Adrenal gland (tissue), 12 donors: ENCODE results near the gene DSCAML1. TPM values are rescaled to one million over a fixed set of nuclear protein-coding genes. Genes with fewer than 3 reads are reported as not detected.
"Not testable (repeated sequence)": the region's sequence is repeated elsewhere in the genome, so short reads cannot be mapped to it uniquely, and the experiment has no call there.

Source experiments
- DNase-seq, 7 donors: peaks; one replicate each; pipeline ENCODE4 v3.0.0-alpha.2; 2019 to 2020
- H3K27ac ChIP-seq, 5 donors: fragments of 200-600 bp; sonication (generic) in 4 of 5; 1 replicate in 3 of 5; 2 replicates in 2 of 5; pipeline versions ENCODE4 v1.5.1 to v1.8.0; 2016 to 2020; ENCODE audit warnings: mild to moderate bottlenecking in 1 of 5
- H3K27me3 ChIP-seq: fragments of 200-600 bp; 2 replicates; pipeline ENCODE4 v1.8.0; 2021
- H3K36me3 ChIP-seq, 2 donors: fragments of 200-600 bp; replicated peaks in 1 of 2; 1 replicate in 1 of 2; 2 replicates in 1 of 2; pipeline versions ENCODE4 v1.5.1 to v1.8.0; 2018 to 2022
- H3K4me1 ChIP-seq, 2 donors: fragments of 200-600 bp; replicated peaks in 1 of 2; 1 replicate in 1 of 2; 2 replicates in 1 of 2; pipeline versions ENCODE4 v1.5.1 to v1.8.0; 2018 to 2021
- H3K4me3 ChIP-seq, 4 donors: fragments of 200-600 bp; sonication (generic) in 3 of 4; one replicate each; pipeline ENCODE4 v1.5.1; 2016 to 2018
- H3K9me3 ChIP-seq, 3 donors: fragments of 200-600 bp; sonication (generic) in 1 of 3; replicated peaks in 1 of 3; 1 replicate in 2 of 3; 2 replicates in 1 of 3; pipeline versions ENCODE4 v1.5.1 to v1.8.0; 2016 to 2021
- POLR2A ChIP-seq, 2 donors: fragments of 450-650 bp; IDR thresholded peaks; one replicate each; pipeline ENCODE4 v1.6.1; 2017; ENCODE audit warnings: antibody characterized with exemption in 2 of 2, mild to moderate bottlenecking in 2 of 2, moderate library complexity in 1 of 2
- WGBS, 4 donors: extraction: QIAGEN DNeasy Blood & Tissue Kit in 2 of 4; methylation state at CpG; one replicate each; pipeline versions ENCODE4 v1.1.5 to v1.1.7; 2013 to 2017; 5-methylcytosine and 5-hydroxymethylcytosine counted together
- intact Hi-C, 2 donors: fragments of 100-400 bp; cut with DNase I; formaldehyde crosslinking; loops; one replicate each; pipeline versions ENCODE4 v1.14.1 to v1.15.0; 2022 to 2023
- polyA plus RNA-seq, 3 donors: library from polyadenylated mRNA; stranded (reverse); fragments of 200-250 nt in 2 of 3; fragments of 350-450 nt in 1 of 3; fragmentation: Illumina TruSeq in 1 of 3; extraction: RNeasy Lipid Tissue Mini Kit (QIAGEN cat#74804) in 1 of 3; gene quantifications; one replicate each; pipeline ENCODE4 v1.2.3, GENCODE V29; 2013 to 2014
- total RNA-seq, 9 donors: library from RNA; depleted of rRNA in 4 of 9; stranded (reverse); fragments of >200 nt in 4 of 9; fragments of 120-200 nt in 1 of 9; fragmentation: NEBNext Ultra II Directional in 1 of 9; extraction: Animal tissue kit (Norgen Biotek cat#: 25700) in 1 of 9; gene quantifications; one replicate each; pipeline versions ENCODE4 v1.1.0 to v1.2.4, GENCODE V29; 2013 to 2023
- TF ChIP-seq, protein P1 (sequence below), 6 experiments: fragments of 450-650 bp in 4 of 6; fragments of 200-600 bp in 2 of 6; sonication (generic) in 1 of 6; IDR thresholded peaks; 1 replicate in 5 of 6; 2 replicates in 1 of 6; pipeline versions ENCODE4 v1.5.1 to v1.8.0; 2016 to 2021; ENCODE audit warnings: antibody characterized with exemption in 6 of 6, mild to moderate bottlenecking in 2 of 6, moderate library complexity in 1 of 6
- donor health status: healthy with polysubstance abuse.
- donor health status: Bipolar disorder and iron deficiency.
- donor health status: DM: yes; HTN: yes; CAD: no.
- donor health status: DM: no; HTN: no; CAD: no.
- donor health status: DM: no; HTN: no; CAD: no.
- donor health status: DM: yes; HTN: yes; CAD: no.

DSCAML1 gene
- total and polyA plus RNA-seq, 12 donors: 0.09 to 1.9 (median 0.55) TPM; not detected in 1

DNA sequence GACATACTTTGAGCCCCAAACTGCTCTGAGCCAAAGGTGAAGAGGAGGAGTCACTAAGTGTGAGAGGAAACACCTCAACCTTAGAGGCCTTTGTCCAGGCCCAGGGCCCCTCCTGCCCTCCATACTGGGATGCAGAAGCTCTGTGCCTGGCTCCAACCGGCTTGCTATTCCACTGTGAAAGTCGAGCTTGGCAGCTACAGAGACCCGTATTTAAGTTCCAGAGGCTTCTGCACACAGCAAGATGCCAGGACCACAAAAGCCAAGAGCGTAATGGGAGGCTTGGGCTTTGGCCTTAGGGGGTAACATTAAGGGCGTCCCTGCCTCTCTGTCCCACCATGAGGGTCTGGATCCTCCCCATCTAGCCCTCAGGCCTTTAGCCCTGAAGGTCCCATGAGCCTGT is 31.9 kb downstream of the DSCAML1 start:
- Histone ChIP-seq H3K9me3 (no peaks in the 10 kb centered on the region), H3K27me3 (peaks cover 5% of the 10 kb centered on the region), H3K36me3 (no peaks in the 10 kb centered on the region), H3K27ac (no peak overlapping the region), H3K4me1 (no peaks in the 10 kb centered on the region), H3K4me3 (no peak overlapping the region)
- intact Hi-C loops: no loop called here
- DNase-seq: no peak
- WGBS, 4 donors: 60 to 77% (median 74%) methylated on average over 5 of the region's 5 CpGs
- no peak for TF ChIP-seq POLR2A (IDR thresholded peaks at IDR 0.05)
- TF ChIP-seq, protein P1, sequence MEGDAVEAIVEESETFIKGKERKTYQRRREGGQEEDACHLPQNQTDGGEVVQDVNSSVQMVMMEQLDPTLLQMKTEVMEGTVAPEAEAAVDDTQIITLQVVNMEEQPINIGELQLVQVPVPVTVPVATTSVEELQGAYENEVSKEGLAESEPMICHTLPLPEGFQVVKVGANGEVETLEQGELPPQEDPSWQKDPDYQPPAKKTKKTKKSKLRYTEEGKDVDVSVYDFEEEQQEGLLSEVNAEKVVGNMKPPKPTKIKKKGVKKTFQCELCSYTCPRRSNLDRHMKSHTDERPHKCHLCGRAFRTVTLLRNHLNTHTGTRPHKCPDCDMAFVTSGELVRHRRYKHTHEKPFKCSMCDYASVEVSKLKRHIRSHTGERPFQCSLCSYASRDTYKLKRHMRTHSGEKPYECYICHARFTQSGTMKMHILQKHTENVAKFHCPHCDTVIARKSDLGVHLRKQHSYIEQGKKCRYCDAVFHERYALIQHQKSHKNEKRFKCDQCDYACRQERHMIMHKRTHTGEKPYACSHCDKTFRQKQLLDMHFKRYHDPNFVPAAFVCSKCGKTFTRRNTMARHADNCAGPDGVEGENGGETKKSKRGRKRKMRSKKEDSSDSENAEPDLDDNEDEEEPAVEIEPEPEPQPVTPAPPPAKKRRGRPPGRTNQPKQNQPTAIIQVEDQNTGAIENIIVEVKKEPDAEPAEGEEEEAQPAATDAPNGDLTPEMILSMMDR (IDR thresholded peaks at IDR 0.05): no peak

DNA sequence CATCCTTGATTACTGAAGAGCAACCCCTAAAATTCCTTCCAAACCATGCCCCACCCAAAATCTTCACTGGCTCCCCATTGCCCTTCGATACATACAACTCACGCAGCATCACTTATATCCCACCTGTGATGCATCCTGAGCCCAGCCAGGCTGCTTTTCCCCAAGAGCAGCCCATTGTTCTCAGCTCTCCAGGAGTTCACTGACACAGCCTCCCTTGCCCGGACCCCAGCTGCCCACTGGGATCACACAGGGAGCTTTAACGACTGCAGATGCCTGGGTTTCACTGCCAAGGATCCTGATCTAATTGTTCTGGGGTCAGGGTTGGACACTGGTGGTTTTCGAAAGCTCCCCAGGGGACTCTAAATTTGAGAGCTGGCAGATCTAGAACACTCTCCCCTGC is 33.6 kb downstream of the DSCAML1 start:
- H3K36me3 ChIP-seq, H3K27me3 ChIP-seq, H3K27ac ChIP-seq, DNase-seq, H3K4me1 ChIP-seq, H3K9me3 ChIP-seq, intact Hi-C loops, H3K4me3 ChIP-seq: not testable (repeated sequence)
- WGBS, 4 donors: 60 to 98% (median 69%) methylated on average over 3 to 5 of the region's 5 CpGs

DNA sequence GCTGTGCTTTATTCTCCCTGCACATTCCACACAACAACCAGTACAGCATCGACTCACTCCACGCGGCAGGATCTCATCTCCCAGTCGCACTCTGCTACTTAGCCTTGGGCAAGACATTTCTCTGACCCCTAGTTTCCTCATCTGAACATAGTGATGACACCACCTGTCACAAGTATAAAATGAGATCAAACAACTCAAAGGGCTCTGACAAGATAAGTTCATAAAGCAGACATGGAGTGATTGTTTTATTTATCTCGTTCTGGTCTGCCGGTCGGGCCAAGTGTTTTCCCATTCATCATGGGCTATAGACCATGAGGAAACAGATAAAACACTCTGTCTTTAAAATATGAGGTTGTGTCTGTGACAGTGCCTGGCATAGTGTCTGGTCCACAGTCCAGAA is 35.0 kb downstream of the DSCAML1 start:
- H3K9me3 ChIP-seq: no peaks in the 10 kb centered on the region
- no peaks in the 10 kb centered on the region for H3K36me3 ChIP-seq
- WGBS, 4 donors: 45 to 54% (median 52%) methylated on average over 7 of the region's 7 CpGs
- no peak overlapping the region for H3K4me3 ChIP-seq
- intact Hi-C loops: no loop called here
- DNase-seq: no peak
- no peak overlapping the region for H3K27ac ChIP-seq
- TF ChIP-seq, protein P1 (IDR thresholded peaks at IDR 0.05): no peak
- TF ChIP-seq POLR2A (IDR thresholded peaks at IDR 0.05): no peak
- peaks cover 5% of the 10 kb centered on the region for H3K27me3 ChIP-seq
- H3K4me1 ChIP-seq: no peaks in the 10 kb centered on the region

DNA sequence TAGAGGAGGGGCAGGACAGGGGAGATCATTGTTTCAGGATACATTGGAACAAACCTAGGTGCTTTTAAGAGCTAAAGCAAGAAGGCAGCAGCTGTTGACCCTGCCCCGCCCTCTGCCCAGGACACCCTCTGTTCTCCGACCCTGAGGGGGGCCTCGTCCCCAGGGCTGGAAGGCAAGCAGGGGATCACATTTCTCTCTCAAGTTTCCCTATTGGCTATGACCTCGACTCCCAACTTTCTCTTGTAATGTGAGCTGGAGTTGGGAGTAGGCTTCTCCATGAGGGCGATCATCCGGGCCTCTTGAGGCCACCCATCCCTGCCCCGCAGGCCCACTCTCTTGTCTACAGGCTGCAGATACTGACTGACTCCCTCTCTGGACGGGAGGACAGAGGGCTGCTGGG is 37.7 kb downstream of the DSCAML1 start:
- WGBS, 4 donors: 79 to 87% (median 84%) methylated on average over 8 of the region's 8 CpGs
- Histone ChIP-seq H3K27ac (no peak overlapping the region), H3K4me3 (no peak overlapping the region), H3K4me1 (no peaks in the 10 kb centered on the region), H3K36me3 (no peaks in the 10 kb centered on the region), H3K27me3 (no peaks in the 10 kb centered on the region), H3K9me3 (no peaks in the 10 kb centered on the region)
- intact Hi-C loops: no loop called here
- DNase-seq: no peak
- TF ChIP-seq, protein P1 (IDR thresholded peaks at IDR 0.05): no peak
- no peak for TF ChIP-seq POLR2A (IDR thresholded peaks at IDR 0.05)

DNA sequence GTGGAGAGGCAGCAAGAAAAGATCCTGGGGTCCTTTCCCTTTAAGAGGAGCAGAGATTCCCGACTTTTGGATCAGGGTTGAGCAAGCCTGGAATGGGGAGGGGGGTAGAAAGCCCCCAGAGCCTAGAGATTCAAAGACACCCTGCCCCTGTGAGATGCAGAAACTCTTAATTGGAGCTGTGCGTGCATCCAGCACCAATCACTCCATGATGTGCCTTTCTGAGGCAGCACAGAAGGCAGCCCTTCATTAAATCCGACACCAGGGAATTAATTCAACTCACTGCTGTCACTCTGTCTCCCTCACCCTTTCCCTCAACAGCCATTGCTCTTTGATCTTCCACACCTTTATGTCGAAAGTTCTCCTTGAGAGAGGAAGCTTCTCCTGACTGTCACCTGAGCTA is 43.0 kb downstream of the DSCAML1 start:
- Histone ChIP-seq H3K4me3 (no peak overlapping the region), H3K4me1 (no peaks in the 10 kb centered on the region), H3K27ac (no peak overlapping the region), H3K9me3 (no peaks in the 10 kb centered on the region), H3K27me3 (no peaks in the 10 kb centered on the region), H3K36me3 (no peaks in the 10 kb centered on the region)
- WGBS, 4 donors: 58 to 79% (median 77%) methylated on average over 4 of the region's 4 CpGs
- TF ChIP-seq, protein P1 (IDR thresholded peaks at IDR 0.05): no peak
- TF ChIP-seq POLR2A (IDR thresholded peaks at IDR 0.05): no peak
- DNase-seq: no peak
- intact Hi-C loops: no loop called here
